Mucosa of stomach (tissue), 1 donor: ENCODE measurements around the gene CNBP.
"Not testable (repeated sequence)": the region's sequence is repeated elsewhere in the genome, so short reads cannot be mapped to it uniquely, and the experiment has no call there.

Experiments
- H3K27me3 ChIP-seq: one replicate; pipeline ENCODE4 v1.7.0; 2013; ENCODE audit warnings: mild to moderate bottlenecking, low read length; ENCODE audit not compliant: control insufficient read depth, insufficient read depth
- H3K36me3 ChIP-seq: one replicate; pipeline ENCODE4 v1.7.0; 2013; ENCODE audit warnings: low read length; ENCODE audit not compliant: control insufficient read depth, insufficient read depth
- H3K4me1 ChIP-seq: one replicate; pipeline ENCODE4 v1.7.0; 2013; ENCODE audit warnings: mild to moderate bottlenecking, low read length; ENCODE audit not compliant: control insufficient read depth, insufficient read depth
- H3K4me3 ChIP-seq: one replicate; pipeline ENCODE4 v1.7.0; 2013; ENCODE audit warnings: low read length
- H3K9ac ChIP-seq: one replicate; pipeline ENCODE4 v1.7.0; 2013; ENCODE audit warnings: mild to moderate bottlenecking, low read length, moderate library complexity
- H3K9me3 ChIP-seq: one replicate; pipeline ENCODE4 v1.7.0; 2013; ENCODE audit warnings: mild to moderate bottlenecking, low read length, moderate library complexity; ENCODE audit not compliant: control insufficient read depth
- donor health status: Pancreatic carcinoma.

The CNBP gene

DNA sequence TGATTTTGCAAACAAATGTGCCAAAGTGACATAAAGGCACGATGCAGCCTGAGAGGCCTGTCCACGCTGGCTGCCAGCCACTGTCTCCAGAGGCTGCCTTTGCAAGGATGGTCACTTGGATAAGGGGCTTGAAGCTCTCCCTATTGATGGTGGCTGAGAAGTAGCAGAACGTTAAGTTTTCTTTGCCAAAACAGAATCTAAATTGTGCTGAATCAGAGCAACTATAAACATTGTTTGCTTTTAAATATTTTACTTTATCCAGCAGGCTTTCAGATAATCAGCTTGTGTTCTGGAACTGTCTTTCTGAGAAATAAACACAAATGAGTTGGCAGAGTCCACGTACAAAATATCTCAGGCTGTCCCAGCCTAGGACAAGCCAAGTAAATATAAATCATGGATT, 23.8 kb upstream of the CNBP start:
- no peak overlapping the region for H3K9ac ChIP-seq
- no peaks in the 10 kb centered on the region for H3K27me3 ChIP-seq
- H3K9me3 ChIP-seq = no peaks in the 10 kb centered on the region
- peaks cover 14% of the 10 kb centered on the region for H3K4me1 ChIP-seq
- no peaks in the 10 kb centered on the region for H3K36me3 ChIP-seq
- H3K4me3 ChIP-seq = no peak overlapping the region

DNA sequence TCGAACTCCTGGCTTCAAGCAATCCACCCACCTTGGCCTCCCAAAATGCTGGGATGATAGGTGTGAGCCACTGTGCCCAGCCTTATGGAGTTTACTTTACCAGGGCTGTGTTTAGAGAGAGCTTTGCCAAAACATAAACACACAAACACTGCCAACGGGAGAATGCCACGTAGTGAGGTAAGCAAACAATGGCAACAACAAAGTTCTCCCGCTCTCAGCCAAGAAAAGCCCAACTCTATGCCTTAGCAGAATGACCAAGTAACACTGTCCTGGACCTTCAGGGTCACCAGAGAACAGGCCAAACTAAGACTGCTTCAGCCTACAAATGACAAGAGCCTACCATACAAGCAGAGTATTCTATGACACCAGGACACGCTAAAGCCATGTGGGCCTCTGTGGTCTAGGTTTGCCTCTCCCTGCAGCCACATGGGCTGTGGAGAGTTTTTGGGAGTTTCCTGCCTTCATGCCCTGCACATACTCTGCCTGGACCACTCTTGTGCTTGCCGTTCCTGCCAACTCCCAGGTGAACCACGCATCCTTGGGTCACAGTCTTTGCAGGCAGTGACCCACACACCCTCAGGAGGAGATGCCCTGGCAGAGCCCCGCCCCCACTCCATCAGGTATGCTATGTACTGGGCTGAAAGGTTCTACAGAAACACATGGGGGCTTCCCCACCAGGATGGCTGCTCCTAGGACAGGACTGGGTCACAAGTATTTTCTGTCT, 21.6 kb upstream of the CNBP start:
- no peak overlapping the region for H3K4me3 ChIP-seq
- no peaks in the 10 kb centered on the region for H3K4me1 ChIP-seq
- no peaks in the 10 kb centered on the region for H3K9me3 ChIP-seq
- H3K9ac ChIP-seq = no peak overlapping the region
- no peaks in the 10 kb centered on the region for H3K36me3 ChIP-seq
- no peaks in the 10 kb centered on the region for H3K27me3 ChIP-seq

DNA sequence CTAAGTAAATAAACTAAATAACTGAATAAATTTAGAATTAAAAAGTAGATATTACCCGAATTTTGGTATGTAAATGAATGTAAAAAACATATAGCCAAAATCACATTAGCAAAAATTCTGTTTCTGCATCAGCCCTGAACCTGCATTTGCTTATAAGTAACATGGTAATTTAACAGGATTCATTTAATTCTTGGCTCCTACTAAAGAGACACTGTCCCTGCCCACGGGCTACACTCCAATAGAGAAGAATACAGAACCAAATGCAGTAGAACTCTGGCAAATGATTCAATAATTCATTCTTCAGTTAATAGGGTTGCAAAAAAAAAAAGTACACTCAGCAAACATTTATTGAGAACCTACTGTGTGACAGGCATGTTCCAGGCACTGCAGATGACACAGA, 20.8 kb upstream of the CNBP start:
- Histone ChIP-seq H3K4me3 (no peak overlapping the region), H3K4me1 (no peaks in the 10 kb centered on the region), H3K27me3 (no peaks in the 10 kb centered on the region), H3K9me3 (no peaks in the 10 kb centered on the region), H3K36me3 (no peaks in the 10 kb centered on the region), H3K9ac (no peak overlapping the region)

DNA sequence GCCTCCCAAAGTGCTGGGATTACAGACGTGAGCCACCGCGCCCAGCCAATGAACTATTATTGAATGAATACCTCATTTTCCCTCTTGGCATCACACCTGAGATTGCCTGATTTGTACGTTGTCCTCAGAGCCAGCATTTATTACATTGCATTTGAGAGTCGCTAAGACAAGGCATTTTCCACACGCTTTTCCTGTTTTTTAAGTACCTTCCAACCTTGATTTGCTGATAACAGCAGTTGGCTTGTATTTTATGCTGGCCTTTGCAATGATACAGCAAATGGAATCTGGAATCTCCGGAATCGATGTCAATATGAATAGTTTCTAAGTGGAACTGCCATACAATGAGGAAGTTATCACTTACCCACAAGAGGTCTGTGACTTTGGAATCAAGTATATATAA, 15.7 kb upstream of the CNBP start:
- Histone ChIP-seq H3K9ac (no peak overlapping the region), H3K27me3 (no peaks in the 10 kb centered on the region), H3K9me3 (no peaks in the 10 kb centered on the region), H3K36me3 (no peaks in the 10 kb centered on the region), H3K4me1 (no peaks in the 10 kb centered on the region), H3K4me3 (no peak overlapping the region)

DNA sequence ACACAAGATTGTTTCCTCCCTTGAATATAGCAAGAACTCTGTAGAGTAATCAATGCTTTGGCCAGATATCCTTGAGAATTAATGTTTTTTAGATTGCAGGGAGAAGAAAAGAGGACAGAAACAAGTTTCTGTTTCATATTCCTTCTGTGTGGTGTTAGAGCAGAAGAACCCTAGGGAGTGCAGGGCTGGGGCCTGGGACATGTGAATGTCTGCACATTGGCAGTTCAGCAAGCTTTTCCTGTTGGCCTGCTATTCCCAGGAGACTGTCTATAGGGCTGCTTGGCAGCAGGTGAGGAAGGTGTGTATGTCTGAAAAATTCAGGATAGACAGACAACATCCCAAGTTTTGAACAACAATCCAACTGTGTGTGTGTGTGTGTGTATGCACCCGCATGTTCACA, 13.6 kb upstream of the CNBP start:
- Histone ChIP-seq H3K9ac (no peak overlapping the region), H3K27me3 (no peaks in the 10 kb centered on the region), H3K4me1 (no peaks in the 10 kb centered on the region), H3K9me3 (no peaks in the 10 kb centered on the region), H3K36me3 (no peaks in the 10 kb centered on the region), H3K4me3 (no peak overlapping the region)

DNA sequence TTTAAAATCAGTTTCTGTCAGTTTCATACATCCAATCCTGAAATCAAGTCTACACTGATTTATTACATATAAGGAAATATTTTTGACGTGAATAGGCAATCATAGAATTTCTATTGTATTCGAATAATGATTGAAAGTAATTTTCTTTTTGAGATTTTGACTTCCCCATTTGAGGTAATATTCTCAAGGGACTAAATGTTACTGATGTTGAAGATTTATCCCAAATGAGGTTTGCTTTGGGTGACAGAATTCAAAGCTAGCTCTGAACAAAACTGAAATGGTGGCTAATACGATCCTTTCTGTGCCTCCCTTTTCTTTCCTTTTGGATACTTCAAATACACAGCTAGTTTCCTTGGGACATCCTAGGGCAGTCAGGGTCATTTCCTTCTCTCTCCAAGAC, 12.9 kb upstream of the CNBP start:
- Histone ChIP-seq H3K9ac (no peak overlapping the region), H3K4me1 (no peaks in the 10 kb centered on the region), H3K4me3 (no peak overlapping the region)

DNA sequence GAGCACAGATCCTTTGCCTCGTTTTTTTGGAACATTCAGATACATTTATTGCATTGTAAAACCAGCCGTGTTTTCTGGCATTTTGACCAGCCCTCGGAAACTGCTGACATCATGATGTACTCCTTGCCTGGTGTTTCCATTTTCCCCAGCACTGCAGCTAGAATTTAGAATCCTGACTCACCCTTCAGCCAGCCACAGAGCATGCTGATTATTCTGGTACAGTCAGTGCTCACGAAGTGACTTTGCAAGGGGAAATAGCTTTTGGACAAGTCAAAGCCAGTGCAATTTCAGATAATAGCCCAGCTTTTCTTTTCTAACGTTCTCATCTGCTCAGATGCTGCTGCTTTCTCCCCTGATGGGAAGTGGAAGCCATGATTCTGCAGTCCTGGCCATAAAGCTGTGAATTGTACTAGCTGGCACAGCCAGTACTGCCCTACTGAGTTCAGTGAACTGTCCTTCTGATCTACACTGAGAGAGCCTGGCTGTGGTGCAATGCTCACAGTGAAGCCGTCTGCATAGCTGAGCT, 12.1 kb upstream of the CNBP start:
- no peak overlapping the region for H3K9ac ChIP-seq
- H3K9me3 ChIP-seq = no peaks in the 10 kb centered on the region
- H3K4me3 ChIP-seq = no peak overlapping the region
- no peaks in the 10 kb centered on the region for H3K27me3 ChIP-seq
- no peaks in the 10 kb centered on the region for H3K4me1 ChIP-seq
- no peaks in the 10 kb centered on the region for H3K36me3 ChIP-seq

More for the DNA sequence above, 12.9 kb upstream of the CNBP start:
- H3K27me3 ChIP-seq = no peaks in the 10 kb centered on the region
- no peaks in the 10 kb centered on the region for H3K36me3 ChIP-seq
- no peaks in the 10 kb centered on the region for H3K9me3 ChIP-seq

DNA sequence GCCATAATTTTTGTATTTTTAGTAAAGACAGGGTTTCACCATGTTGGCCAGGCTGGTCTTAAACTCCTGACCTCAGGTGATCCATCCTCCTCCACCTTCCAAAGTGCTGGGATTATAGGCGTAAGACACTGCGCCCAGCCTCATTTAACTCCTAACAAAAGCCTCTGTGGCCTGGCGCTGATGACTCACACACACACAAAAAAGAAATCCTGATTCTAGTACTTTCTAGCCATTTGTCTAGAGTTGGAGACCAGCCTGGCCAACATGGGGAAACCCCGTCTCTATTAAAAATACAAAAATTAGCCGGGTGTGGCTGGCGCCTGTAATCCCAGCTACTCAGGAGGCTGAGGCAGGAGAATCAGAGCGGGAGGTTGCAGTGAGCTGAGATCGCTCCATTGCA, 6.1 kb upstream of the CNBP start:
- H3K4me1 ChIP-seq = not testable (repeated sequence)

DNA sequence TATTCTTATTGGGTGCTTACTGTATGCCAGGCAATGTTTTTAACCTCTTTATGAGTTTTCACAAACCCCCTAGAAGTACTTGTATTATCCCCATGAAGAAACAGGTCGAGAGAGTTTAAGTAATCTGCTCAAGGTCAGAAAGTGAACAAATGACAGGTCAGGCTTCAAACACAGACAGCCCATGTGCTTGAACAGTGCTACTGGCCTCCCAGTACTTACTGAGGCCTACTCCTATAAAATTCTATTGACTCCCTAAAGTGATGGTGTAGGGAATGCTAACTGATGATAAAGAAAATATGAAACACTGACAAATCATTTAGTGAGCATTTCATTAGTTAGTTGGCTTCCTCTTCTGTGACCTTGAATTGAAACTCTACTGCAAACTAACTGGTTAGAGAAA, 4.2 kb upstream of the CNBP start:
- H3K4me3 ChIP-seq = no peak overlapping the region
- no peak overlapping the region for H3K9ac ChIP-seq
- H3K9me3 ChIP-seq = no peaks in the 10 kb centered on the region
- H3K4me1 ChIP-seq = peaks cover 9% of the 10 kb centered on the region
- H3K36me3 ChIP-seq = no peaks in the 10 kb centered on the region
- H3K27me3 ChIP-seq = no peaks in the 10 kb centered on the region

More for the DNA sequence above, 6.1 kb upstream of the CNBP start:
- H3K4me3 ChIP-seq, H3K9me3 ChIP-seq, H3K9ac ChIP-seq, H3K27me3 ChIP-seq, H3K36me3 ChIP-seq: not testable (repeated sequence)

DNA sequence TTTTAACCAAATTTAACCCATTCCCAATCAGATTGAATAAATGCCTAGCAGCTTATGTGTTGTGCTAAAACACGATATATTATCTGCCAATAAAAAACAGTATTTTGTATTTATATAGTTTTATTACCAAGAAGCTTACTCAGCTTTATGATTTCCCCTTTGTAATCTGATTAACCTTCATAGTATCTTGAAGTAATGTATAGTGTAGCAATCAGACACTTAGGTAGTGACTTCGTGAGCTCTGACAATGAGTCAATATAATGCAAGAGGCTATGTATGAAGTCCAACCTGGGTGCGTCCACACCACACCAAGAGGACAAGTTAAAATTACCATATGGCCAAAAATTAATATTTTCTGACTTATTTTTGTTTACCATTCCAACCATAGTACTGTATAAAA, 2.1 kb upstream of the CNBP start:
- Histone ChIP-seq H3K4me1 (peaks cover 14% of the 10 kb centered on the region), H3K4me3 (no peak overlapping the region), H3K27me3 (no peaks in the 10 kb centered on the region), H3K9ac (no peak overlapping the region), H3K9me3 (no peaks in the 10 kb centered on the region), H3K36me3 (no peaks in the 10 kb centered on the region)

DNA sequence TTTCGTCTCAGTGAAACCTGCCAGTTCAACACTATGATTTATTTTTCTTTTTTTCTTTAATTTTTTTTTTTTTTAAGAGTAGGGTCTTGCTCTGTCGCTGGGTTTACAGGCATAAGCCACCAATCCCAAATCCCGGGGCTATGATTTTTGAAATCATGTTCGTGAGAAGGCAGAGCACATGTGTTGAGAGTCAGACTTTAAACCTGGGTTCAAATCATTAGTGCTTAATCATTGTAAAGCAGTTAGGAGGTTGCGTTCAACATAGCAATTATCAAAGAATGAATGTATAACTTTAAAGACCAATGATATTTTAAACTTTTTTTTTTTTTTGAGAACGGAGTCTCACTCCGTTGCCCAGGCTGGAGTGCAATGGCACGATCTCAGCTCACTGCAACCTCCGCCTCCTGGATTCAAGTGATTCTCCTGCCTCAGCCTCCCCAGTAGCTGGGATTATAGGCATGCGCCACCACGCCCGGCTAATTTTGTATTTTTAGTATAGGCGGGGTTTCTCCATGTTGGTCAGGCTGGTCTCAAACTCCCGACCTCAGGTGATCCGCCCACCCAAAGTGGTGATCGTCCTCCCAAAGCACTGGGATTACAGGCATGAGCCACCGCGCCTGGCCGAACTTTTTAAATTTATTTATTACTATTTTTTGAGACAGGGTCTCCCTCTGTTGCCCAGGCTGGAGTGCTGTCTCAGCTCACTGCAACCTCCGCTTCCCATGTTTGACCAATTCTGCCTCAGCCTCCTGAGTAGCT, 1.3 kb upstream of the CNBP start:
- Histone ChIP-seq H3K4me1 (peaks cover 22% of the 10 kb centered on the region), H3K9ac (peak overlapping the region; percentile 89)
- not testable (repeated sequence) for H3K36me3 ChIP-seq, H3K27me3 ChIP-seq, H3K4me3 ChIP-seq, H3K9me3 ChIP-seq

DNA sequence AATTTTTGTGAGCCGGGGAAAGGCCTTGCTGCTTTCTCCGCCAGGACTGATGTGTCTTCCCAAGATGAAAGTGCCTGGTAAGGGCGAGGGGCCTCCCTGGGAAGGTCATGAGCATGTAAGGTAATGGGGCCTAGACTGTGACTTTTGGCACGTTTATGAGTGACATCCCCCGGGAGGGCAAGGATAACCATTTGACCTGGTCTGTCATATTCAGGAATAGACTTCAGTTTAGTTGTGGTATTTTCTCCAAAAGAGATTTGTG, 631 bp upstream of the CNBP start:
- Histone ChIP-seq H3K4me1 (peaks cover 26% of the 10 kb centered on the region), H3K9ac (peak overlapping the region; percentile 89), H3K4me3 (peak overlapping the region; percentile 49), H3K36me3 (no peaks in the 10 kb centered on the region), H3K27me3 (no peaks in the 10 kb centered on the region), H3K9me3 (no peaks in the 10 kb centered on the region)
